Measurements from ENCODE around the gene XPO6.

The XPO6 gene

GRCh38 chr16:28211758-28212531 is at the start of gene XPO6:
XPO6 (minus strand) TSS chr16:28211965; CDS start chr16:28211368, 597 bp downstream.
- H3K9me3 ChIP-seq (ENCODE audit: control insufficient read depth, insufficient read depth, low read depth, low read length) = no peaks in the 10 kb centered on the region
- CTCF ChIA-PET = interaction anchor here (0.6 to 0.7 kb wide), 4 partner anchors 27 to 326 kb away, joined by 3 to 5 read pairs (median 3); no protein-coding TSS in a partner anchor
- H3K4me1 ChIP-seq (ENCODE audit: control insufficient read depth, insufficient read depth, low read length) = no peaks in the 10 kb centered on the region
- H3K4me3 ChIP-seq (ENCODE audit: low read depth, low read length) = peak within 1 kb of the TSS; percentile 85
- POLR2A ChIA-PET = interaction anchor here (0.6 to 1.5 kb wide), 2 partner anchors 31 to 99 kb away, joined by 3 to 5 read pairs; no protein-coding TSS in a partner anchor
- peaks cover 2 to 37% of the 10 kb centered on the region in 2 experiments; a peak in 2 of 3 replicates for H3K36me3 ChIP-seq (ENCODE audit: control insufficient read depth in 2 of 2, insufficient read depth in 1 of 2, low read length in 2 of 2)
- peak within 1 kb of the TSS; percentile 64; the same call in 1 of the 2 replicates for H3K27ac ChIP-seq (ENCODE audit: extremely low read depth, low read depth, low read length)
- TF ChIP-seq ZNF664 (tag by site-specific recombination; IDR thresholded peaks at IDR 0.05) = no peak
- TF ChIP-seq ZNF791 (tag by site-specific recombination; IDR thresholded peaks at IDR 0.05) = no peak
- no peak for TF ChIP-seq ZNF747 (tag by site-specific recombination; IDR thresholded peaks at IDR 0.05)
- TF ChIP-seq ZNF560 (tag by site-specific recombination; IDR thresholded peaks at IDR 0.05; ENCODE audit: borderline replicate concordance) = no peak
- TF ChIP-seq ZNF302 (tag by site-specific recombination; IDR thresholded peaks at IDR 0.05; ENCODE audit: low read depth) = no peak
- no peak for TF ChIP-seq BCL11B (tag by site-specific recombination; IDR thresholded peaks at IDR 0.05; ENCODE audit: low read depth)
- peak; percentile 93 for TF ChIP-seq KLF1 (tag by site-specific recombination; IDR thresholded peaks at IDR 0.05)
- no peak for TF ChIP-seq ZNF707 (tag by site-specific recombination; IDR thresholded peaks at IDR 0.05)
- peak; percentile 95 for TF ChIP-seq YY2 (tag by site-specific recombination; IDR thresholded peaks at IDR 0.05)
- peak; percentile 98 for TF ChIP-seq KLF8 (tag by site-specific recombination; IDR thresholded peaks at IDR 0.05)
- TF ChIP-seq ZNF518A (tag by site-specific recombination; conservative IDR thresholded peaks at IDR 0.05; ENCODE audit: low read depth) = peak; percentile 34; the same call in 1 of the 2 replicates
- no peak for TF ChIP-seq ZFP37 (tag by site-specific recombination; IDR thresholded peaks at IDR 0.05)
- peak; percentile 98 for TF ChIP-seq KLF9 (tag by site-specific recombination; IDR thresholded peaks at IDR 0.05; ENCODE audit: low read depth)
- TF ChIP-seq ZNF837 (tag by site-specific recombination; IDR thresholded peaks at IDR 0.05) = no peak
- TF ChIP-seq ZNF280D (tag by site-specific recombination; IDR thresholded peaks at IDR 0.05) = no peak
- TF ChIP-seq ZNF830 (tag by site-specific recombination; IDR thresholded peaks at IDR 0.05; ENCODE audit: low read depth) = no peak
- no peak for TF ChIP-seq ZNF133 (tag by site-specific recombination; IDR thresholded peaks at IDR 0.05)
- TF ChIP-seq ZNF292 (tag by site-specific recombination; IDR thresholded peaks at IDR 0.05; ENCODE audit: borderline replicate concordance, low read depth) = no peak
- no peak for TF ChIP-seq ZNF26 (tag by site-specific recombination; IDR thresholded peaks at IDR 0.05)
- TF ChIP-seq ZNF792 (tag by site-specific recombination; IDR thresholded peaks at IDR 0.05) = no peak
- TF ChIP-seq ZFHX2 (tag by site-specific recombination; conservative IDR thresholded peaks at IDR 0.05) = peak; percentile 76
- TF ChIP-seq TSHZ1 (tag by site-specific recombination; IDR thresholded peaks at IDR 0.05; ENCODE audit: borderline replicate concordance) = no peak
- TF ChIP-seq SP7 (tag by site-specific recombination; IDR thresholded peaks at IDR 0.05) = no peak; the same call in 1 of the 2 replicates
- no peak for TF ChIP-seq ZNF175 (tag by site-specific recombination; IDR thresholded peaks at IDR 0.05)
- TF ChIP-seq BCL11A (tag by site-specific recombination; IDR thresholded peaks at IDR 0.05; ENCODE audit: low read depth) = no peak

Measured in HEK293 (cell line).